ENCODE measurements around the gene ESD. TPM values are rescaled to one million over a fixed set of nuclear protein-coding genes. Genes with fewer than 3 reads are reported as not detected.

Gene ESD
- total and polyA plus RNA-seq, 2 experiments from 2014 or later, result 61.0 to 123 TPM

GRCh38 chr13:46817095-46817494 is 20.1 kb upstream of the ESD start:
- Mint-ChIP-seq H3K4me1 (peaks cover 6% of the 10 kb centered on the region), H3K4me3 (no peak overlapping the region), H3K27me3 (ENCODE audit: insufficient read depth, low read depth, poor library complexity) (no peaks in the 10 kb centered on the region), H3K9me3 (peaks cover 16% of the 10 kb centered on the region), H3K36me3 (ENCODE audit: low read depth) (no peaks in the 10 kb centered on the region; the same call in 2 of the 3 replicates), H3K27ac (no peak overlapping the region)
- Histone ChIP-seq H3K9me2 (ENCODE audit: insufficient read depth) (no peaks in the 10 kb centered on the region), H2AFZ (peak overlapping the region; percentile 4; the same call in 1 of the 2 replicates), H3K4me1 (ENCODE audit: insufficient read depth) (no peaks in the 10 kb centered on the region), H3K27ac (ENCODE audit: low read depth) (no peak overlapping the region), H3K4me2 (no peak overlapping the region), H3K4me3 (no peak overlapping the region), H4K20me1 (replicated peaks; ENCODE audit: insufficient read depth) (no peaks in the 10 kb centered on the region), H3F3A (replicated peaks; ENCODE audit: low read depth) (no peaks in the 10 kb centered on the region), H3K27me3 (ENCODE audit: insufficient read depth) (no peaks in the 10 kb centered on the region), H3K36me3 (ENCODE audit: insufficient read depth) (no peaks in the 10 kb centered on the region), H3K79me2 (replicated peaks; ENCODE audit: insufficient read depth) (no peaks in the 10 kb centered on the region)
- no peak for TF ChIP-seq POLR2AphosphoS5 (IDR thresholded peaks at IDR 0.05; ENCODE audit: low read depth)
- TF ChIP-seq ZNF331 (CRISPR knock-in tag; IDR thresholded peaks at IDR 0.05; ENCODE audit: low read depth), result no peak
- no peak for TF ChIP-seq ETS1 (IDR thresholded peaks at IDR 0.05)
- TF ChIP-seq EZH2 (IDR thresholded peaks at IDR 0.05; ENCODE audit: low read depth, unreplicated experiment), result no peak
- ATAC-seq (peak; percentile 32; the same call in 2 of the 3 replicates), DNase-seq (ENCODE audit: low spot score) (peak; percentile 31)

GRCh38 chr13:46816371-46816770 is 19.4 kb upstream of the ESD start:
- H4K20me1 ChIP-seq (replicated peaks; ENCODE audit: insufficient read depth), result no peaks in the 10 kb centered on the region
- H3K4me3 ChIP-seq, result no peak overlapping the region
- no peaks in the 10 kb centered on the region for H3K36me3 ChIP-seq (ENCODE audit: insufficient read depth)
- Mint-ChIP-seq H3K27me3 (ENCODE audit: insufficient read depth, low read depth, poor library complexity) (no peaks in the 10 kb centered on the region), H3K4me3 (no peak overlapping the region), H3K36me3 (ENCODE audit: low read depth) (no peaks in the 10 kb centered on the region; the same call in 2 of the 3 replicates), H3K4me1 (peaks cover 6% of the 10 kb centered on the region), H3K27ac (no peak overlapping the region), H3K9me3 (peaks cover 18% of the 10 kb centered on the region)
- H3K27me3 ChIP-seq (ENCODE audit: insufficient read depth), result no peaks in the 10 kb centered on the region
- peak overlapping the region; percentile 4; the same call in 1 of the 2 replicates for H2AFZ ChIP-seq
- H3K4me1 ChIP-seq (ENCODE audit: insufficient read depth), result no peaks in the 10 kb centered on the region
- ATAC-seq, result no peak
- no peak for DNase-seq (ENCODE audit: low spot score)
- no peak overlapping the region for H3K27ac ChIP-seq (ENCODE audit: low read depth)
- no peaks in the 10 kb centered on the region for H3K9me2 ChIP-seq (ENCODE audit: insufficient read depth)
- H3F3A ChIP-seq (replicated peaks; ENCODE audit: low read depth), result no peaks in the 10 kb centered on the region
- no peaks in the 10 kb centered on the region for H3K79me2 ChIP-seq (replicated peaks; ENCODE audit: insufficient read depth)
- no peak overlapping the region for H3K4me2 ChIP-seq
- TF ChIP-seq POLR2AphosphoS5 (IDR thresholded peaks at IDR 0.05; ENCODE audit: low read depth), result no peak
- TF ChIP-seq ZNF462 (CRISPR knock-in tag; IDR thresholded peaks at IDR 0.05), result no peak
- TF ChIP-seq EZH2 (IDR thresholded peaks at IDR 0.05; ENCODE audit: low read depth, unreplicated experiment), result no peak
- TF ChIP-seq EZH2phosphoT487 (IDR thresholded peaks at IDR 0.05; ENCODE audit: unreplicated experiment), result no peak
- no peak for TF ChIP-seq CREB1 (CRISPR knock-in tag; IDR thresholded peaks at IDR 0.05; ENCODE audit: low read depth)
- TF ChIP-seq STAT1 (IDR thresholded peaks at IDR 0.05; ENCODE audit: unreplicated experiment), result no peak
- TF ChIP-seq CTCF (conservative IDR thresholded peaks at IDR 0.05; ENCODE audit: low read depth in 2 of 2), result no peak
- TF ChIP-seq ZNF331 (CRISPR knock-in tag; IDR thresholded peaks at IDR 0.05; ENCODE audit: low read depth), result no peak
- no peak for TF ChIP-seq ZNF114 (CRISPR knock-in tag; IDR thresholded peaks at IDR 0.05)
- TF ChIP-seq ETS1 (IDR thresholded peaks at IDR 0.05), result no peak
- TF ChIP-seq NANOG (IDR thresholded peaks at IDR 0.05; ENCODE audit: borderline replicate concordance), result no peak
- no peak for TF ChIP-seq JUNB (IDR thresholded peaks at IDR 0.05; ENCODE audit: unreplicated experiment)
